GM19468 (cell line): Measurements from ENCODE around the gene KRTAP1-1.
"Not testable (repeated sequence)": the region's sequence is repeated elsewhere in the genome, so short reads cannot be mapped to it uniquely, and the experiment has no call there.

ENCODE experiments used
- ATAC-seq: cut with Tn5 transposase; IDR thresholded peaks from one replicate; pipeline ENCODE4 v1.9.1; 2021; ENCODE audit warnings: mild to moderate bottlenecking, moderate library complexity, moderate number of reproducible peaks; ENCODE audit not compliant: unreplicated experiment; ENCODE audit errors: extremely low read depth

KRTAP1-1 gene

GRCh38 chr17:41058741-41059140, 17.5 kb upstream of the KRTAP1-1 start:
- ATAC-seq, result no peak

GRCh38 chr17:41057547-41057946, 16.3 kb upstream of the KRTAP1-1 start:
- no peak for ATAC-seq

GRCh38 chr17:41055130-41055529, 13.9 kb upstream of the KRTAP1-1 start, which contains the start of gene KRTAP2-2:
Gene KRTAP2-2 (minus strand): TSS chr17:41055230. CDS start chr17:41055211, 19 bp downstream.
- ATAC-seq, result not testable (repeated sequence)

GRCh38 chr17:41054556-41054955, 13.3 kb upstream of the KRTAP1-1 start:
- ATAC-seq, result not testable (repeated sequence)

- ATAC-seq, result no peak
These were observed 12.8 kb upstream of the KRTAP1-1 start for GRCh38 chr17:41054025-41054424.

- ATAC-seq, result no peak
These were observed 11.3 kb upstream of the KRTAP1-1 start for GRCh38 chr17:41052566-41052965.

GRCh38 chr17:41049110-41049509, 7.9 kb upstream of the KRTAP1-1 start:
- ATAC-seq, result no peak

GRCh38 chr17:41048441-41048840, 7.2 kb upstream of the KRTAP1-1 start:
- ATAC-seq, result no peak

- not testable (repeated sequence) for ATAC-seq
These were observed 5.7 kb upstream of the KRTAP1-1 start, which contains the start of gene KRTAP2-1 for GRCh38 chr17:41046735-41047465. Gene KRTAP2-1 (minus strand): TSS chr17:41047316. CDS start chr17:41047267, 49 bp downstream.

- no peak for ATAC-seq
These were observed 1.7 kb upstream of the KRTAP1-1 start for GRCh38 chr17:41042953-41043352.

- no peak for ATAC-seq
These were observed 3.3 kb downstream of the KRTAP1-1 start for GRCh38 chr17:41037853-41038350.

GRCh38 chr17:41034346-41034935, 6.8 kb downstream of the KRTAP1-1 start, which contains the start of gene KRTAP1-3:
Gene KRTAP1-3 (minus strand): TSS chr17:41034874. CDS start chr17:41034821, 53 bp downstream.
- not testable (repeated sequence) for ATAC-seq

- no peak for ATAC-seq
These were observed 11.5 kb downstream of the KRTAP1-1 start, which contains the start of gene KRTAP1-4 for GRCh38 chr17:41029633-41030245. Gene KRTAP1-4 (minus strand): TSS chr17:41030195. CDS start chr17:41030078, 117 bp downstream.

- ATAC-seq, result no peak
These were observed 14.4 kb downstream of the KRTAP1-1 start, which contains the start of gene KRTAP1-5 for GRCh38 chr17:41026715-41027471. Gene KRTAP1-5 (minus strand): TSS chr17:41027208. CDS start chr17:41027155, 53 bp downstream.

GRCh38 chr17:41024697-41025096, 16.6 kb downstream of the KRTAP1-1 start:
- no peak for ATAC-seq

- ATAC-seq, result no peak
These were observed 20.9 kb downstream of the KRTAP1-1 start for GRCh38 chr17:41020336-41020735.

GRCh38 chr17:41019415-41019814, 21.8 kb downstream of the KRTAP1-1 start:
- no peak for ATAC-seq

- no peak for ATAC-seq
These were observed 22.7 kb downstream of the KRTAP1-1 start for GRCh38 chr17:41018541-41018940.

GRCh38 chr17:41016578-41017215, 24.6 kb downstream of the KRTAP1-1 start:
- no peak for ATAC-seq
